Myocyte (in vitro differentiated cells): Measurements from ENCODE around the gene CAVIN3. TPM values are rescaled to one million over a fixed set of nuclear protein-coding genes. Genes with fewer than 3 reads are reported as not detected.
"Not testable (repeated sequence)": the region's sequence is repeated elsewhere in the genome, so short reads cannot be mapped to it uniquely, and the experiment has no call there.

Experiments
- DNase-seq: peaks from one replicate; pipeline ENCODE4 v3.0.0-alpha.2; 2012; ENCODE audit warnings: low read depth
- total RNA-seq: library from RNA; depleted of rRNA; stranded (reverse); fragments of >200 nt; gene quantifications from 2 replicates; pipeline ENCODE4 v1.2.3, GENCODE V29; 2014

The CAVIN3 gene
- total RNA-seq, 1 donor from 2014 or later, result 168 TPM

DNA sequence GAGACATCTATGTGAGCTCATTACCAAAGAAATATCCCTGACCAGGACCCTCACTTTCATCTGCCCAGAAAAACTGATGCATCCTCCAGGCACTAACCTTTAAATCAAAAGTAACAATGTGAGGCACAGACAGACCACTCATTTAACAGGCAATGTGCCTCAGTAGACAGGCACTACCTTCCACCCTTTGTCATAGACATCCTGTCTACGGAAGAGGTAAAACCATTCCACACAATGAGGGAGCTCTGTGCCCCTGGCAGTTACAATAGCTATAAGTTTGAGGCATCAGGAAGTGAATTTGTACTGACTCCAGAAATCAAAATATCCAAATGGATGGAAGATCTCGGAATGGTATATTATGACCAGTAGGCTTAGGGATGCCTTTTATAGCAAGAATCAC, 6.7 kb upstream of the CAVIN3 start:
- no peak for DNase-seq

DNA sequence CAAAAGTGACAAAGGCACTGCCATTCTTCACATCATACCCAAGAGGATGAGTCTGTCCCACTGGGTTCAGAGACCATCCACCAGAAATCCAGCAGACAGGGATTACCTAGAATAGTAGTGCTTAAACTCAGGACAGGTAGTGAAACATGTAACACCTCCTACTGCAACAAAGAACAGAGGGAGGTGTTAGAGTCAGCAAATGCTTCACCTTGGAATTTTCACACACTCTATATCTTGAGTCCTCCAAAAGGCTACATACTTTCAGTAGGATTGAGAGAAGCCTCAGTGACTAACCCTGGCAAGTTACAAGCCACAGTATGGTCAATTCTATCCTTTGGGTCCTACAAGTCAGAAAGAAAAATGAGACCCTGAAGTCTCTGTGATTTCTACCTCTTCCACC, 6.0 kb upstream of the CAVIN3 start:
- no peak for DNase-seq

DNA sequence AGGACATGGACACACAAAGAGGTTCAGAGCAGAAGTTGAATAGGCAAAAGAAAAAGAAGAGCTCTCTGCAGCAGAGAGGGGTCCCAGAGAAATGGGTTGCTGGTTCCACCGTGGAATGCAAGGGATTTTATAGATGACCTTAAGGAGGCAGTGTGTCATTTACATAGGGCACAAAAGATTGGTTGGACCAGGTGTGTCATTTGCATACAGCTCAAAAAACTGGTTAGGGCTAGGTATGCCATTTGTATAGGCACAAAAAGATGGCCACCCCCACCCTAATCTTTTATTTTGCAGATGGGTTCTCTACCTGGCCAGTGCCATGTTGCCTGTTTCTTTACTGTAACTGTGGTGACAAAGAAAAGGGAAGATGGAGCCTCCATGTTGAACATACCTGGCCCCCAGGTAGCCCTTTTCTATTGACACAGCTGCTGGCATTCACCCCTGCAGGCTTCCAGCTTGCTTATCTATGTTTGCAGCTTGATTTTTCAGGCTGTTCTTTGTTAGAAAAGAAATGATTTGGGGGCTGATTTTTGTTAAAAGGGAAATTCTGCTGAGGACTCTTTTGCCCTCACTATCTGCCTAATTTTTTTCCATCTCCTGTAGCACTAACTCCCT, 3.1 kb upstream of the CAVIN3 start:
- no peak for DNase-seq

DNA sequence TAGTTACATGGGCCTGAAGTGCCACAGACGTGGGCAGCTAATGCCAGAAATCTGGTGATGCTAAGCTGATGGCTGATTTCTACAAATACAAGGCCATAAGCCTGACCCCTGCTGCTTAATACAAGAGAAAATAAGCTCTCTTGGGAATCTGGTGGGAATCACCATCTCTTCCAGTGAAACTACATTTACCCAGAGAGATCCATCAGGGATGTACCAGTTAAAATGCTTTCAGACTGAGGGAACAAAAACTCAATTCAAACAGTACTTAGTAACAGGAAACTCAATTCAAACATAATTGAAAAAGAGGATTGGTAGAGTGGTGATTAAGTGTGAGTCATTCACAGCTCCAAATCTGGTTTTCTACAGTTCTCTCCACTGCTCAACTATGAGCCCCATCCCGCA, 1.7 kb upstream of the CAVIN3 start:
- peak; percentile 56 for DNase-seq

DNA sequence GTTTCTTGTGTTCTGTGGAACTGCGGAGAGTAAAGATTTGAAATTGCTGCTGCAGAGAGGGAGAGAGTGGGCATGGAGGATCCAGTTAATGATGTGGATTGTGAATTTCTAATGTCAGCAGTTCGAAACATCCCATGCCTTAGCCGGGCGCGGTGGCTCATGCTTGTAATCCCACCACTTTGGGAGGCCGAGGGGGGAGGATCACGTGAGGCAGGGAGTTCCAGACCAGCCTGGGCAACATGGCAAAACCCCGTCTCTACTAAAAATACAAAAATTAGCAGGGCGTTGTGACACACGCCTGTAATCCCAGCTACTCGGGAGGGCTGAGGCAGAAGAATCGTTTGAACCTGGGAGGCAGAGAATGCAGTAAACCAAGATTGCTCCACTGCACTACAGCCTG, 1.1 kb upstream of the CAVIN3 start:
- peak; percentile 53 for DNase-seq

DNA sequence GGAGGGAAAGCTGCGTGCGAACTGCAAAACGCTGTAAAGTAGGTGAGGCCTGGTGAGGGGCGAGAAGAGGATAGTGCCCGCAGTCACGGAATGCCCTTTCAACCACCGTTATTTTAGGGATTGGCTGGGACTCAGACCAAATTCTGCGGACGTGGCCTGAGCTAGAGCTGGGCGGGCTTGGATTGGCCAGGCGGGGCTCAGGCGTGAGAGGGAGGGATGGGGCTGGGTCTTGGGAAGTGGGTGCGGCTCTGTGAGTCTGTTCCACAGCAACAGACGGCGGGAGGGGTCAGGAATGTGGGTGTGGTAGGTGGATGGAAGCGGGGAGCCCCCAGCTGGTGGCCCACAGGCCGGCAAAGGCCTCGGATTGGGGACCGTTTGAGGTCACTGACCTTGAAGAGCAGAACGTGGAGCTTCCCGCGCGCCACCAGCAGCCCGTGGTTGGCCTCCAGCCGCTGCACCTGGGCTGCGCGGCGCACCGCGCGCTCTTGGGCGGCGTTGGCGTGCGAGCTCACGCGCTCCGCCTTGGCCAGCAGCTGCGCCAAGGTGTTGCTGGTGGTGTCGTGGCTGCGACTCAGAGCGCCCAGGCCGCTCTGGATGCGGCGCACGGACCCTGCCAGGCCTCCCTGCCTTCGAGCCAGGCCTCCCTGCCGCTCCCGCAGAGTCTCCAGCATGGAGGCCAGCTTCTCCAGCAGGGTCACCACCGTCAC, 444 bp downstream of the CAVIN3 start:
- peak; percentile 99 for DNase-seq

DNA sequence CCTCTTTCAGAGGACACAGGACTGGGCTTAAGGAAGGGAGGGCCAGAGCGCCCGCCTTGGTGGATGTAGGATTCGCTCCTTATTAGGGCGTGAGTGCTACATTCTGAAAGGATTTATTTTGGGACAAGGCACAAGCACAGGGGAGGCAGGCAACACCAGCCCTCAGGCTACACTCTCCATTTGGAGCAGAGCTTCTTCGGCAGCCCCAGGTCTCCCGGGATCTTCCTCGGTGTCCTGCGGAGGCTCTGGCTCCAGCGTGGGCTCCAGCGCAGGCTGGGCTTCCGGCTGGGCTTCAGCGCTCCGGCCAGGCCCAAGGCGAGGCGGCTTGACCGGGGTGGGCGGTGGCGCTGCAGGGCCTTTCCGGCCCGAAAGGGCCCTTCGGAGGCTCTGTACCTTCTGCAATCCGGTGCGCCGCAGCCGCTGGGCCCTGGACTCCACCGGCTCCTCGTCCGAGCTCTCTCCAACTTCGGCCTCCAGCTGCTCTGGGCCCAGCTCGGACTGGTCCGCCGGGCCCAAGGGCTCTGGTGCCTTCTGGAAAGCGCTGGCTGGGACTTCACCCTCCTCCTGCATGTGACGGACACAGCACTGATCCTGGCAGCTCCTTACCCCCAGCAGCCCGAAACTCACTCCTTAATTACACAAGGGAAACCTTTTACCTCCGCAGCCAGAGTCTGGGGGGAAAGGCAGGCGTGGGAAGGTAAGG, 1.1 kb downstream of the CAVIN3 start:
- DNase-seq, result peak; percentile 73

DNA sequence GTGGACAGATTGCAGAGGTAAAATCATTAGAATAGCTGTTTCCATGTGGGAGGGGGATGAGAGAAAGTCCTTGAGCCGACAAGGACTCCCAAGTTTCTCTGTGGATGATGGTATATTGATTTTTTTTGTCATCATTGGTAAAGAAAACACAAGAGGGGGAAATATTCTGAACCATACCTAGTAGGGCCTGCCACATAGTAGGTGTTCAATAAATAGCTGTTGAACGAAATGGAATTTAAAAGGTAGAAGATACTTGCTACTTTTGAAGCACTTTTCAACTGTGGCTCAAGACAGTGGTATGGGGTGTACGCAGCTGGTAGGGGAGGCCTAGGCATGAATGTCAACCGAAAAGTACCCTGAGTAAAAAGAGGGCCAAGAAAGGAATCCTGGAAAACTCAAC, 2.1 kb downstream of the CAVIN3 start:
- no peak for DNase-seq

DNA sequence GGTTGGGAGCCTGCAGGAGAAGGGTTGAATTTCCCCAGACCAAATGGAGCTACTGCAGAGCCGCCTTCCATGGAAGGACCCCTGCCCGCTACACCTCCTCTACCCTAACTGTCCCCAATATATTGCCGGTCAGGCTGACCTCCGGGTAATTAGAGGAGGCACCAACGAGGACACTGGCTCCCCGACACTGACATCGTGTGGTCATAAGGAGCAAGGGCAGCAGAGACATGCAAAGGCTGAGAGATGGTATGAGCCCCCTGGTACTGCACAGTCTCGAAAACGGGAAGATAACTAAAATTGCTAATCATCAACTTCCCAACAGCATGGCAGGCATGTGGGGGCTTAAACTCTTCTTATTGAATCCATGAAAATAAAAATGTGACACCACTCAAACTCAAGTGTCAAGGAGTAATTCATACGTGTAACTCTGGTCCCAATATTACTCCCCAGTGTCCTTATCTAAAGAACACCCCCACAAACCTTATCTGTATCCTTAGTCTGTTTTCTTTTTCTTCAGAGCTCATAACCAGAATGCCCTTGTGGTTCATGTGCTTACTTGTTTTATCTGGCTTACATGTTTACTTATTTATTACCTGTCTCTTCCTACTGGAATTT, 4.4 kb downstream of the CAVIN3 start:
- peak; percentile 76 for DNase-seq

DNA sequence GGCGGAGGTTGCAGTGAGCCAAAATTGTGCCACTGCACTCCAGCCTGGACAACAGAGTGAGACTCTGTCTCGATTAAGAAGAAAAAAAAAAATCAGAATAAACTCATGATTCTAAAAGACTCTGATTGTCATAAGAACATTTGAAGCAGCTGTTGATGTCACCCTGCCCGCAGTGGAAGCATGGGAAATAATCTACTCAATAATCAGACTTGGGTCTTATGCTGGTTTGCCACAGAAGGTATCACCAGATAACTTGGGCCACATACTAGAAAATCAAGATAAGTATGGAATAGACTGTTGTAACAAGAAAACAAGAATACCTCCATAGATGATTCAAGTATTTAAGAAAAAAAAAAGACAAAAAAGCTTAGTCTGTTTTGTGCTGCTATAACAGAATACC, 8.2 kb downstream of the CAVIN3 start:
- DNase-seq, result no peak

DNA sequence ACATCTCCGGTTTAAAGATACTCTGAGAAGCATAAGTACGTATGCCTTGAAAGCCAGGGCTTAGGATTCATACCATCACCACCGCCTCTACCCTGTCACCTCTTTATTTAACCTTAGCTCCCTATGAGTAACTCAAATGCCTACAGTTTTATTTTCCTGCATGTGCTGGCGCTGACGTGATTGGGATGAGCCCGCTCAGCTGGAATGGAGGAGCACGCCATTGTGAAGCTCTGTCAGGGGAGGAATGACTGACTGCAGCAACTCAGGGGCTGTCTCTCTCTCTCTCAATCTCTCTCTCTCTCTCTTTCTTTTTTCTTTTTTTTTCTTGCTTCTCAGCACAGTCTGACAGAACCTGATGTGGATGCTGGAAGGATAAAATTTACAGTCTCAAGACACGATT, 12.4 kb downstream of the CAVIN3 start:
- no peak for DNase-seq

DNA sequence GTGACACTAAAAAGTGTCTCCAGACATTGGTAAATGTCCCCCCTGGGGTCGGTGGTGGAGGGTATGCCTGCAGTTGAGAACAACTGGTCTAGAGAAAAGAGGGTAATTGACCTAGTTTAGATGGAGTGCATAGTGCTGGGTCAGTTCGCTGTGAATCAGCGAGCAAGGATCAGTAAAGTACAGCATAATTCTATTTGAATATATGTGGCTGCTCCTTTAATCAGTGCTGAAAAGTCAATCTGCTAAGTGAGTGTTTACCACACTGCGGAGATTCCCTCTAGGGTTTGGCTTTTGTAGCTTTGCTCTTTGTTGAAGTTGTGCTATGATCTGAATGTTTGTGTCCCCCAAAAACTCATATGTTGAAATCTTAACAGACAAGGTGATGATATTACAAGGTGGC, 15.0 kb downstream of the CAVIN3 start:
- DNase-seq, result no peak

DNA sequence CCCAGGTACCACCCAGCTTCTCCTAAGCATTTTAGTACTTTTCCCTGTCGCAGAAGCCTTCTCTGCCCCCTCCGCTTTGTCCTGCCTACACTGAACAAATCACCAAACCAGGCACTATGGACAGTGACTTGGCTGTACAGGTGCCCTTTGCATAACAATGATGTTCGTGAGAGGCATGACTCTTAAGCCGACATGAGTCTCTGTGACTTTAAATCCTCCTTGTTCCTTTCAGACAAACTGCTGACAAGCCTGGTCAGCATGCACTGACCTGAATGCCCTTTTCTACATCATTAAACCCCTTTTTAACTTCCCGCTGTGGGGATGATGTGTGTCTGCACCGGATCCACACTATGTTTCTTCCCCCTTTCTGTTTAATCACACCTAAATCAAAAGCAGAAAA, 16.6 kb downstream of the CAVIN3 start:
- no peak for DNase-seq

DNA sequence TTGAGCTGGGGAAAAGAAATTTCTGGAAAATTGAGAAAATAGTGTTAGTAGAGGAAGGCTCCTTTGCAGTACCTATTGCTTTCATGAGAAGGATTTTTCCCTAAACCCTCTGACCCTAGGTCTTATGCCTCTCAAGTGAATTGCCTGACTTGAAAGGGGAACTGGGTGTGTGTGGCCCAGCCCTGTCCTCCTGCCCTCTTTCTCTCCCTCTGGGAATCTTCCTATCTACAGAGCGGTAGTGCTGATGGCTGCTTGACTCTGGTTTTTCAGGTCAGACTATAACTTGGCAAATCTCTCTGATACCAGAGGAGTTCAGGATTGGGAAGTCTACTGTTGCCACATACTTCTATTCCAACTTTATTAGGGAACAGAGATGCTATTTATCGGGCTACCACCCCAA, 19.2 kb downstream of the CAVIN3 start:
- no peak for DNase-seq

DNA sequence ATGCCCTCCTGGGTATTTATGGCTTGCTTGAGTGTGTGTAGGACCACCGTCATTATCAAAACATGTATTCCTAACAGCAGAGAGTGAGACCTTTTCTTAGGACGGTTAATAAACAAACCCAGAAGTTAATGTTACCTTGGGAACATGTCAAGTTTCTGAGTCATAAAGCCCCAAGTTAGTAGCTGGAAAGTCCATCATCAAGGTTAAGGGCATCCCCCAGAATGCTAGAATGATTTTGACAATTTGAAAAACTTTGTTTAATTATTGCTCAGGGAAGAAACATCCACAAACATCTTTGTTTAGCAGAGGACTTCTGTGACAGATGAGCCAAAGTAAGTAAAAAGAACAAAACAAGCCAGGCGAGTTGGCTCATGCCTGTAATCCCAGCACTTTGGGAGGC, 20.0 kb downstream of the CAVIN3 start:
- DNase-seq, result no peak

DNA sequence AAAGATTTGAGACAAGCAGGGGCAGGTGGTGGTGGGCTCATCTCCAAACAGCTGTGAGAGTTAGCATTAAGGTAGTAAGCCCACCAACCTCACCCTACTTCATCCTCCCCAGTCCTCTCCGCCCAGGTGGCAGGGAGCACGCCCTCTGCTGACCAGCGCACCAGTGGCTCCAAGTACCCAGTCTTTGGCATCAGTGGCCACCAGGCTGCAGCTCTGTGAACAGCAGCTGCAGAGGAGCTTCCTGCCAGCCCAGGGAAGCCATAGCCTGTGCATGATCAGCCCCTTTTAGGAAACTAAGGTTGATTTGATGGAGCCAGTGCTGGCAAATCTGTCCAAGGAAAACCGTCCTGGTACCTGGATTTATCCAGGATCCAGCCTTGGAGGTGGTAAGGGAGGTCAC, 21.7 kb downstream of the CAVIN3 start:
- DNase-seq, result peak; percentile 72

DNA sequence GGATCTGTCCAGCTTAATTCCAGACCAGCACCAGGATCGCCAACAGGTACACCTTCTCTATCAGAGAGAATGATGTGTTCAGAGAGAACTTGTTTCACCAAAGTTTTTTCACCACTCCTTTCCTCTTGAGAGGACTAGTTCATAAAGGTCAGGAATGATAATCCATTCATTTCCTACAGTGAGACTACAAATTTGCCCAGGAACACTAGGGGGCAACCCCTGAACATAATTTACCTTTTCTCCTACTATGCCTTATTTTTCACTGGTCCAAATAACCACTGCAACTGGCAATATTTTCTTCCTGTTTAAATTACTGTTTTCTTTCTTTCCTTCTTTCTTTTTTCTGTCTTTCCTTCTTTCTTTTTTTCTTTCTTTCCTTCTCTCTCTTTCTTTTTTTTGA, 22.5 kb downstream of the CAVIN3 start:
- DNase-seq, result peak; percentile 28

DNA sequence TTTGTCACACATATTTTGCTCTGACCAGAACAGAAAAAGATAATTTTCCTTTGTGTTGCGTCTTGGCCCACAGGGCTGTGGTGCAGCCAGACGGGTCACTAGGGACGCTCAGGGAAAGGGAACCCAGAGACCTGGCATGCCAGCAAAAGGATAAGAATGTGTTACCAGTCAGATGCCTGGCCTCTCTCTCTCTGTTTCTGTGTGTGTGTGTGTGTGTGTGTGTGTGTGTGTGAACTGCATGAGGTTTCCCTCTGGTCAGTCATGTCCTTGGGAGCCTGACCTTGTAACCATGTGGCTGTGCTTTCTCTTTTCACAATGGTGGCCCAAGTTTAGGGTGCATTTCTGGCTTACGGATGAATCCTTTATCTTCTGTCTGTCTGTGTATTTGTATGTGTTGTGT, 35.3 kb downstream of the CAVIN3 start:
- DNase-seq, result no peak

DNA sequence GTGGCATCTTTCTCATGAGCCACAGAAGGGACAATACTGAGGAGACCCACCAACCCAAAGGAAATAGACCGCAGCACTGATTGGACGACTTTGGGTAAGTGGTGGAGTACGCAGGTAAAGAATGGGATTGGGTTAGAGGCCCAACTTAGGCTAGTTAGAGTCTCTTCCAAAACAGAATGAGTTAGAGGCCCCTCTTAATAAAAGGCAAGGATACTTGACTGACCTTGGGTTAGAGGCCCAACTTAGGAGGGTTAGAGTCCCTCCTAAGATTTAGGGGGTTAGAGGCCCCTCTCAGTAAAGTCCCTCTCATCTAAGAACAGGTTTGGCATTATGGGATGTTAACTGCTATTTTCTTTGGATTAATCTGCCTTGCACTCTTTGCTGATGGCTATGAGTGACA, 36.1 kb downstream of the CAVIN3 start:
- no peak for DNase-seq

DNA sequence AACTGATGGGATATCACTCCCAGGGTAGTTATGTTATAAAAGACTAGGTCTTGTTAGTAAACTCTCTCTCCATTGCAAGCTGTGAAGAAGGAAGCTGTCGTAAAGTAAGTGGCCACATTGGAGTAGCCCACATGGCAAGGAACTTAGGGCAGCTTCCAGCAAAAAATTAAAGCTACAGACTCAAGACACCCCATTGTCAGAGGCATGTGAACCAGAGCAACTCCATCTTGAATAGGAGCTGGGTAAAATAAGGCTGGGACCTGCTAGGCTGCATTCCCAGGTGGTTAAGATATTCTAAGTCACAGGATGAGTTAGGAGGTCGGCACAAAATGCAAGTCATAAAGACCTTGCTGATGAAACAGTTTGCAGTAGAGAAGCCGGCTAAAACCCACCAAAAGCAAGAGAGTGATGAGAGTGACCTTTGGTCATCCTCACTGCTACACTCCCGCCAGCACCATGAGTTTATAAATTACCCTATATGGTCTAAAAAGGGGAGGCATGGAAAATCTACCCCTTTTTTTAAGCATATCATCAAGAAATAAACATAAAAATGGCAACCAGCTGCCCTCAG, 36.8 kb downstream of the CAVIN3 start:
- no peak for DNase-seq

DNA sequence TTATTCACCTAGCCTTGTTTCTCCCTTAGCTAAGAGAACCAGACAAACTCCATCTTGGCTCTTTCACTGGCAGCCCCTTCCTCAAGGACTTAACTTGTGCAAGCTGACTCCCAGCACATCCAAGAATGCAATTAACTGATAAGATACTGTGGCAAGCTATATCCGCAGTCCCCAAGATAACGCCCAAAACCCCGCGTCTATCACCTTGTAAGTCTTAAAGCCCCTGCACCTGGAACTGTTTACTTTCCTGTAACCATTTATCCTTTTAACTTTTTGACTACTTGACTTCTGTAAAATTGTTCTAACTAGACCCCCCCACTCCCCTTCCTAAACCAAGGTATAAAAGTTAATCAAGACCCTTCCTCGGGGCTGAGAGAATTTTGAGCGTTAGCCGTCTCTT, 39.5 kb downstream of the CAVIN3 start:
- DNase-seq, result not testable (repeated sequence)

DNA sequence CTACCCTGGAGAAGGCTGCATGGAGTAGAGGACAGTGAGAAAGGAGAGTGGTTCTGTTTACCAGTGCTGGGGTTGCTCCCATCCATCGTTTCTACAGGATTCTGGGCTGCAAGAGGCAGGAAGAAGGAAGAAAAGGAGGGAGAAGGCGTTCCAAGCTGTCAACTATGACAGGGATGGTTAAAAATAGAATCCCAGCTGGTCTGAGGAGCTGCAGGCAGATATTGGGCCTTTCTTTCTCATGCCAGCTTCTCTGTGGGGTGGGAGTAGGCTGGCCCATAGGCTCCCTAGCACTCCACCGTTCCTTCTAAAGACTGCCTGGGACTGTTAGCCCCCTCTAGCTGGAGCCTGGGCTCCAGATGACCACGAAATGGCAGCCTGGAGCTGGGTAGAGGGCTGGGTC, 47.1 kb downstream of the CAVIN3 start:
- peak; percentile 73 for DNase-seq
